ENCODE data around the gene MINDY1. TPM values are rescaled to one million over a fixed set of nuclear protein-coding genes. Genes with fewer than 3 reads are reported as not detected.
A peak's percentile ranks its signal among the peaks of the same experiment; 100 is the strongest.

Gene MINDY1
- total and polyA plus RNA-seq, 8 donors, result 9.8 to 60.0 (median 28.5) TPM

DNA sequence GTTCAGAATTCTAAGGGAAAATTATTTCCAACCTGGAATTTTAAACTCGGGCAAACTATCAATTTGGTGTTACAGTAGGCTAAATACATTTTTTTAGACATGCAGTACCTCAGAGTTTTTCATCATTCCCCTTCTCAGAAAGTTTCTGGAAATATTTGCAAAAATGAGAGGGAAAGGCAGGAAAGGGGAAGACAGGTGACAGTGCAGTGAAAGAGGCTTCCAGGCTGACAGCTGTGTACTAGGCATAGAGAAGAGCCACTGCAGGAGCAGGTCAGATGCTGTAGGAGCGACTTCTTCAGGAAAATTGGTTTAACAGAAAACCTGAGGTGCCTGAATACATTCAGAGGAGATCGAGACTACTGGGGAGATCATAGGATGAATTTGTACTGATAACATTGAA lies 52.0 kb downstream of the MINDY1 start:
- TF ChIP-seq, protein P1, sequence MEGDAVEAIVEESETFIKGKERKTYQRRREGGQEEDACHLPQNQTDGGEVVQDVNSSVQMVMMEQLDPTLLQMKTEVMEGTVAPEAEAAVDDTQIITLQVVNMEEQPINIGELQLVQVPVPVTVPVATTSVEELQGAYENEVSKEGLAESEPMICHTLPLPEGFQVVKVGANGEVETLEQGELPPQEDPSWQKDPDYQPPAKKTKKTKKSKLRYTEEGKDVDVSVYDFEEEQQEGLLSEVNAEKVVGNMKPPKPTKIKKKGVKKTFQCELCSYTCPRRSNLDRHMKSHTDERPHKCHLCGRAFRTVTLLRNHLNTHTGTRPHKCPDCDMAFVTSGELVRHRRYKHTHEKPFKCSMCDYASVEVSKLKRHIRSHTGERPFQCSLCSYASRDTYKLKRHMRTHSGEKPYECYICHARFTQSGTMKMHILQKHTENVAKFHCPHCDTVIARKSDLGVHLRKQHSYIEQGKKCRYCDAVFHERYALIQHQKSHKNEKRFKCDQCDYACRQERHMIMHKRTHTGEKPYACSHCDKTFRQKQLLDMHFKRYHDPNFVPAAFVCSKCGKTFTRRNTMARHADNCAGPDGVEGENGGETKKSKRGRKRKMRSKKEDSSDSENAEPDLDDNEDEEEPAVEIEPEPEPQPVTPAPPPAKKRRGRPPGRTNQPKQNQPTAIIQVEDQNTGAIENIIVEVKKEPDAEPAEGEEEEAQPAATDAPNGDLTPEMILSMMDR (IDR thresholded peaks at IDR 0.05), result no peak
- no peak for TF ChIP-seq EP300 (IDR thresholded peaks at IDR 0.05)
- no peak for TF ChIP-seq POLR2AphosphoS5 (IDR thresholded peaks at IDR 0.05)
- TF ChIP-seq POLR2A (IDR thresholded peaks at IDR 0.05), result no peak
- Histone ChIP-seq H3K27ac (peak overlapping the region in 1 of 5 donors; percentile 13), H3K4me1 (no peaks in the 10 kb centered on the region), H3K27me3 (no peaks in the 10 kb centered on the region), H3K4me3 (no peak overlapping the region), H3K36me3 (peaks cover 53 to 100% (median 99%) of the 10 kb centered on the region in 4 donors), H3K9me3 (no peaks in the 10 kb centered on the region)
- intact Hi-C loops (cut with DNase I; ENCODE audit: low total_unique reads), result no loop called here
- WGBS, 5 donors, result 80 to 92% (median 86%) methylated on average over 3 of the region's 3 CpGs
- no peak for DNase-seq

Small RNA genes within 50 kb of the gene (small RNA-seq; reads per million reads assigned to genes)
- 0 reads per million in 4 donors for gene RNU6-884P

Other genes with a start within 250 kb of the MINDY1 start
- 100 to 1,000 TPM in 2 of 5 donors, 10 to 100 TPM in 2, 1 to 10 TPM in 1; 5.8 to 194 (median 54.8) TPM for gene CTSS, start 241.1 kb downstream of the MINDY1 start, total RNA-seq
- gene CTSS, start 241.1 kb downstream of the MINDY1 start, polyA plus RNA-seq, result 10 to 100 TPM; 16.2 to 39.9 (median 17.7) TPM
- 10 to 100 TPM in 3 of 5 donors, 1 to 10 TPM in 2; 7.6 to 49.8 (median 12.2) TPM for gene CTSK, start 198.6 kb downstream of the MINDY1 start, total RNA-seq
- 10 to 100 TPM; 12.5 to 17.3 (median 14.8) TPM for gene CTSK, start 198.6 kb downstream of the MINDY1 start, polyA plus RNA-seq
- 10 to 100 TPM; 23.8 to 64.7 (median 53.1) TPM for gene ARNT, start 130.3 kb downstream of the MINDY1 start, total RNA-seq
- 10 to 100 TPM in 2 of 3 donors, 1 to 10 TPM in 1; 8.9 to 20.2 (median 19.7) TPM for gene ARNT, start 130.3 kb downstream of the MINDY1 start, polyA plus RNA-seq
- gene CTXND2, start 119.8 kb downstream of the MINDY1 start, total RNA-seq, result not detected
- not detected for gene CTXND2, start 119.8 kb downstream of the MINDY1 start, polyA plus RNA-seq
- 10 to 100 TPM; 25.4 to 77.3 (median 56.0) TPM for gene SETDB1, start 80.5 kb downstream of the MINDY1 start, total RNA-seq
- 10 to 100 TPM; 13.8 to 19.6 (median 17.3) TPM for gene SETDB1, start 80.5 kb downstream of the MINDY1 start, polyA plus RNA-seq
- gene CERS2, start 32.1 kb downstream of the MINDY1 start, total RNA-seq, result 100 to 1,000 TPM in 2 of 5 donors, 10 to 100 TPM in 3; 24.9 to 117 (median 76.0) TPM
- gene CERS2, start 32.1 kb downstream of the MINDY1 start, polyA plus RNA-seq, result 100 to 1,000 TPM; 101 to 125 (median 114) TPM
- not detected for gene ANXA9, start 24.6 kb downstream of the MINDY1 start, total RNA-seq
- gene ANXA9, start 24.6 kb downstream of the MINDY1 start, polyA plus RNA-seq, result under 1 TPM; 0.44 to 0.63 (median 0.46) TPM
- gene PRUNE1, start 1.5 kb upstream of the MINDY1 start, total RNA-seq, result 100 to 1,000 TPM in 1 of 5 donors, 10 to 100 TPM in 3, 1 to 10 TPM in 1; 2.9 to 118 (median 21.2) TPM
- gene PRUNE1, start 1.5 kb upstream of the MINDY1 start, polyA plus RNA-seq, result 10 to 100 TPM; 10.8 to 12.7 (median 11.7) TPM
- 1 to 10 TPM in 1 of 5 donors, not detected in 4; 1.3 TPM for gene BNIPL, start 29.7 kb upstream of the MINDY1 start, total RNA-seq
- gene BNIPL, start 29.7 kb upstream of the MINDY1 start, polyA plus RNA-seq, result 10 to 100 TPM in 1 of 3 donors, under 1 TPM in 1, not detected in 1; 0.25 to 35.1 TPM
- 1 to 10 TPM in 4 of 5 donors, under 1 TPM in 1; 0.73 to 6.4 (median 3.5) TPM for gene C1orf56, start 40.8 kb upstream of the MINDY1 start, total RNA-seq
- 1 to 10 TPM; 2.4 to 6.0 (median 2.5) TPM for gene C1orf56, start 40.8 kb upstream of the MINDY1 start, polyA plus RNA-seq
- 10 to 100 TPM; 28.1 to 90.3 (median 52.5) TPM for gene CDC42SE1, start 52.7 kb upstream of the MINDY1 start, total RNA-seq
- 10 to 100 TPM; 41.6 to 49.2 (median 47.1) TPM for gene CDC42SE1, start 52.7 kb upstream of the MINDY1 start, polyA plus RNA-seq
- gene MLLT11, start 53.5 kb upstream of the MINDY1 start, total RNA-seq, result 10 to 100 TPM in 1 of 5 donors, 1 to 10 TPM in 1, under 1 TPM in 1, not detected in 2; 0.72 to 14.0 (median 3.1) TPM
- 1 to 10 TPM; 1.1 to 2.4 (median 1.4) TPM for gene MLLT11, start 53.5 kb upstream of the MINDY1 start, polyA plus RNA-seq
- gene GABPB2, start 63.9 kb upstream of the MINDY1 start, total RNA-seq, result 10 to 100 TPM in 2 of 5 donors, 1 to 10 TPM in 3; 5.2 to 52.2 (median 8.8) TPM
- gene GABPB2, start 63.9 kb upstream of the MINDY1 start, polyA plus RNA-seq, result 1 to 10 TPM; 3.9 to 5.4 (median 4.3) TPM
- gene SEMA6C, start 139.7 kb upstream of the MINDY1 start, total RNA-seq, result 10 to 100 TPM in 2 of 5 donors, 1 to 10 TPM in 3; 4.4 to 12.3 (median 8.1) TPM
- gene SEMA6C, start 139.7 kb upstream of the MINDY1 start, polyA plus RNA-seq, result 10 to 100 TPM in 2 of 3 donors, 1 to 10 TPM in 1; 7.1 to 13.9 (median 13.0) TPM
- 10 to 100 TPM in 2 of 5 donors, 1 to 10 TPM in 1, not detected in 2; 2.0 to 19.4 (median 15.2) TPM for gene TNFAIP8L2, start 149.7 kb upstream of the MINDY1 start, total RNA-seq
- 1 to 10 TPM; 3.2 to 9.5 (median 4.1) TPM for gene TNFAIP8L2, start 149.7 kb upstream of the MINDY1 start, polyA plus RNA-seq
- 10 to 100 TPM in 1 of 5 donors, 1 to 10 TPM in 4; 1.7 to 10.3 (median 4.5) TPM for gene LYSMD1, start 159.0 kb upstream of the MINDY1 start, total RNA-seq
- gene LYSMD1, start 159.0 kb upstream of the MINDY1 start, polyA plus RNA-seq, result 1 to 10 TPM; 4.0 to 5.3 (median 4.7) TPM
- 10 to 100 TPM in 3 of 5 donors, 1 to 10 TPM in 2; 4.5 to 57.8 (median 12.0) TPM for gene SCNM1, start 159.2 kb upstream of the MINDY1 start, total RNA-seq
- 10 to 100 TPM; 35.2 to 66.3 (median 64.5) TPM for gene SCNM1, start 159.2 kb upstream of the MINDY1 start, polyA plus RNA-seq
- not detected for gene TMOD4, start 169.1 kb upstream of the MINDY1 start, total RNA-seq
- gene TMOD4, start 169.1 kb upstream of the MINDY1 start, polyA plus RNA-seq, result 1 to 10 TPM in 1 of 3 donors, not detected in 2; 1.2 TPM
- gene VPS72, start 183.3 kb upstream of the MINDY1 start, total RNA-seq, result 10 to 100 TPM; 19.1 to 61.6 (median 32.1) TPM
- 10 to 100 TPM; 27.8 to 32.6 (median 30.2) TPM for gene VPS72, start 183.3 kb upstream of the MINDY1 start, polyA plus RNA-seq
- 100 to 1,000 TPM in 2 of 5 donors, 10 to 100 TPM in 3; 36.8 to 156 (median 94.6) TPM for gene PIP5K1A, start 191.7 kb upstream of the MINDY1 start, total RNA-seq
- gene PIP5K1A, start 191.7 kb upstream of the MINDY1 start, polyA plus RNA-seq, result 10 to 100 TPM in 2 of 3 donors, 1 to 10 TPM in 1; 8.4 to 13.4 (median 11.4) TPM
- gene PSMD4, start 247.8 kb upstream of the MINDY1 start, total RNA-seq, result 100 to 1,000 TPM in 2 of 5 donors, 10 to 100 TPM in 3; 81.3 to 220 (median 83.2) TPM
- gene PSMD4, start 247.8 kb upstream of the MINDY1 start, polyA plus RNA-seq, result 100 to 1,000 TPM; 126 to 234 (median 176) TPM

Data from stomach (tissue), 9 donors.